DND-41 (cell line): ENCODE data around the gene POMGNT1.

Source experiments
- ATAC-seq: fragments of 200-7000 bp; cut with Tn5 transposase; 3 replicates; pipeline ENCODE4 v1.9.1; 2021; ENCODE audit warnings: low read depth; ENCODE audit not compliant: insufficient read depth
- DNase-seq: peaks from one replicate; pipeline ENCODE4 v3.0.0-alpha.2; 2020
- H2AFZ ChIP-seq: 2 replicates; pipeline ENCODE4 v1.6.0; 2012; ENCODE audit warnings: low read depth, low read length
- H3K27ac ChIP-seq: 2 replicates; pipeline ENCODE4 v1.5.1; 2012; ENCODE audit warnings: low read length, inconsistent platforms
- H3K27me3 ChIP-seq: fragments of 200-600 bp; sonication (generic); 2 replicates; pipeline ENCODE4 v1.6.0; 2012; ENCODE audit warnings: low read length, mild to moderate bottlenecking, inconsistent platforms; ENCODE audit not compliant: insufficient read depth, poor library complexity
- H3K36me3 ChIP-seq: 2 replicates; pipeline ENCODE4 v1.5.1; 2012; ENCODE audit warnings: low read length, inconsistent platforms; ENCODE audit not compliant: insufficient read depth
- H3K4me1 ChIP-seq: 2 replicates; pipeline ENCODE4 v1.5.1; 2012; ENCODE audit warnings: mild to moderate bottlenecking, low read length; ENCODE audit not compliant: insufficient read depth
- H3K4me2 ChIP-seq: 2 replicates; pipeline ENCODE4 v1.6.0; 2012; ENCODE audit warnings: mild to moderate bottlenecking, moderate library complexity, low read length, inconsistent platforms; ENCODE audit not compliant: insufficient read depth
- H3K4me3 ChIP-seq, 2 experiments: fragments of 200-600 bp in 1 of 2; shearing (Covaris generic) in 1 of 2; 2 replicates each; pipeline ENCODE4 v1.5.1; 2012 to 2016; ENCODE audit warnings: inconsistent platforms in 2 of 2, low read length in 2 of 2, mild to moderate bottlenecking in 2 of 2, low read depth in 1 of 2, moderate library complexity in 1 of 2
- H3K79me2 ChIP-seq: 2 replicates; pipeline ENCODE4 v1.6.0; 2012; ENCODE audit warnings: low read length, inconsistent platforms; ENCODE audit not compliant: insufficient read depth
- H3K9ac ChIP-seq: 2 replicates; pipeline ENCODE4 v1.6.0; 2012; ENCODE audit warnings: low read depth, mild to moderate bottlenecking, inconsistent platforms, low read length, moderate library complexity
- H3K9me3 ChIP-seq: 2 replicates; pipeline ENCODE4 v1.5.1; 2012; ENCODE audit warnings: low read length, moderate library complexity, mild to moderate bottlenecking, inconsistent platforms; ENCODE audit not compliant: insufficient read depth, severe bottlenecking
- H4K20me1 ChIP-seq: 2 replicates; pipeline ENCODE4 v1.6.0; 2012; ENCODE audit warnings: low read length; ENCODE audit not compliant: insufficient read depth
- EZH2 ChIP-seq: IDR thresholded peaks from 3 replicates; pipeline ENCODE4 v1.6.1; 2012; ENCODE audit warnings: borderline replicate concordance, low read depth, mild to moderate bottlenecking, moderate library complexity, low read length, inconsistent platforms; ENCODE audit not compliant: severe bottlenecking
- TF ChIP-seq, protein P1 (sequence below): IDR thresholded peaks from 2 replicates; pipeline ENCODE4 v1.5.1; 2012; ENCODE audit warnings: borderline replicate concordance, low read length, moderate library complexity, mild to moderate bottlenecking; ENCODE audit not compliant: poor library complexity, severe bottlenecking; ENCODE audit errors: extremely low read depth

The POMGNT1 gene

GRCh38 chr1:46160212-46160611 lies 38.0 kb downstream of the POMGNT1 start:
- Histone ChIP-seq H3K27ac (no peak overlapping the region), H2AFZ (no peak overlapping the region), H3K79me2 (no peaks in the 10 kb centered on the region), H3K36me3 (no peaks in the 10 kb centered on the region), H3K4me3 (no peak overlapping the region), H3K9me3 (no peaks in the 10 kb centered on the region), H3K27me3 (peaks cover 5% of the 10 kb centered on the region), H4K20me1 (no peaks in the 10 kb centered on the region), H3K9ac (no peak overlapping the region), H3K4me2 (no peak overlapping the region), H3K4me1 (no peaks in the 10 kb centered on the region)
- DNase-seq, result no peak
- TF ChIP-seq EZH2, result no peak
- TF ChIP-seq, protein P1, sequence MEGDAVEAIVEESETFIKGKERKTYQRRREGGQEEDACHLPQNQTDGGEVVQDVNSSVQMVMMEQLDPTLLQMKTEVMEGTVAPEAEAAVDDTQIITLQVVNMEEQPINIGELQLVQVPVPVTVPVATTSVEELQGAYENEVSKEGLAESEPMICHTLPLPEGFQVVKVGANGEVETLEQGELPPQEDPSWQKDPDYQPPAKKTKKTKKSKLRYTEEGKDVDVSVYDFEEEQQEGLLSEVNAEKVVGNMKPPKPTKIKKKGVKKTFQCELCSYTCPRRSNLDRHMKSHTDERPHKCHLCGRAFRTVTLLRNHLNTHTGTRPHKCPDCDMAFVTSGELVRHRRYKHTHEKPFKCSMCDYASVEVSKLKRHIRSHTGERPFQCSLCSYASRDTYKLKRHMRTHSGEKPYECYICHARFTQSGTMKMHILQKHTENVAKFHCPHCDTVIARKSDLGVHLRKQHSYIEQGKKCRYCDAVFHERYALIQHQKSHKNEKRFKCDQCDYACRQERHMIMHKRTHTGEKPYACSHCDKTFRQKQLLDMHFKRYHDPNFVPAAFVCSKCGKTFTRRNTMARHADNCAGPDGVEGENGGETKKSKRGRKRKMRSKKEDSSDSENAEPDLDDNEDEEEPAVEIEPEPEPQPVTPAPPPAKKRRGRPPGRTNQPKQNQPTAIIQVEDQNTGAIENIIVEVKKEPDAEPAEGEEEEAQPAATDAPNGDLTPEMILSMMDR, result no peak
- ATAC-seq, result no peak

- H3K4me2 ChIP-seq, result no peak overlapping the region
- no peak overlapping the region for H3K4me3 ChIP-seq
- no peak for DNase-seq
- H3K4me1 ChIP-seq, result no peaks in the 10 kb centered on the region
- no peaks in the 10 kb centered on the region for H4K20me1 ChIP-seq
- TF ChIP-seq, protein P1, result no peak
- no peak for TF ChIP-seq EZH2
- H3K79me2 ChIP-seq, result no peaks in the 10 kb centered on the region
- H3K36me3 ChIP-seq, result no peaks in the 10 kb centered on the region
- H3K9ac ChIP-seq, result no peak overlapping the region
- H3K27ac ChIP-seq, result no peak overlapping the region
- H3K27me3 ChIP-seq, result peaks cover 5% of the 10 kb centered on the region
- H3K9me3 ChIP-seq, result no peaks in the 10 kb centered on the region
- ATAC-seq, result no peak
- H2AFZ ChIP-seq, result no peak overlapping the region
These were observed 38.7 kb downstream of the POMGNT1 start for GRCh38 chr1:46159516-46159915.

- Histone ChIP-seq H3K27ac (no peak overlapping the region), H3K4me1 (no peaks in the 10 kb centered on the region), H3K4me2 (no peak overlapping the region), H4K20me1 (no peaks in the 10 kb centered on the region), H3K9ac (no peak overlapping the region), H3K9me3 (no peaks in the 10 kb centered on the region), H3K27me3 (peaks cover 5% of the 10 kb centered on the region), H2AFZ (no peak overlapping the region), H3K36me3 (no peaks in the 10 kb centered on the region), H3K4me3 (no peak overlapping the region), H3K79me2 (no peaks in the 10 kb centered on the region)
- TF ChIP-seq, protein P1, result no peak
- no peak for TF ChIP-seq EZH2
- ATAC-seq (no peak), DNase-seq (no peak)
These were observed 39.6 kb downstream of the POMGNT1 start for GRCh38 chr1:46158312-46159281.
